VCaP (cell line): Measurements from ENCODE around the gene CYLC1.

Experiments used
- H3K27ac ChIP-seq: fragments of 450-650 bp; 2 replicates; pipeline ENCODE4 v1.5.1; 2017
- TF ChIP-seq, protein P1 (sequence below): fragments of 450-650 bp; conservative IDR thresholded peaks from 2 replicates; pipeline ENCODE4 v1.5.1; 2017; ENCODE audit warnings: mild to moderate bottlenecking, moderate library complexity

The CYLC1 gene

DNA sequence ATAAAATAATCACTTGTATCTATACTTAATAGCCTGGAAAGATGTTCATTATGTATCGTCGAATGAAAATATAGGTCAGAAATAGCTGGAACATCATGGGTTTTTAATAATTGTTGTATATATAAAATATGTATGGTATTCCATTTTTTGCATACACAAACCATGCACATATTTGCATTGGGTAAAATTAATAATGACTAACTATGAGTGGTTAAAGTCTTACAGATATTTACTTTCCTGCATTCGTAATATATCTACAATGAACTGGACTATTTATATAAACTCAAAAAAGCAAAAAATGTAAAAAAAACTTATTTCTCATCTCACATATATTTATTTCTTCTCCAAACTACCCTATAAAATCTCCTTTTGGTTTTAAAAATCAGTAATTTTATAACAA lies 46.0 kb downstream of the CYLC1 start:
- no peak overlapping the region for H3K27ac ChIP-seq
- TF ChIP-seq, protein P1, sequence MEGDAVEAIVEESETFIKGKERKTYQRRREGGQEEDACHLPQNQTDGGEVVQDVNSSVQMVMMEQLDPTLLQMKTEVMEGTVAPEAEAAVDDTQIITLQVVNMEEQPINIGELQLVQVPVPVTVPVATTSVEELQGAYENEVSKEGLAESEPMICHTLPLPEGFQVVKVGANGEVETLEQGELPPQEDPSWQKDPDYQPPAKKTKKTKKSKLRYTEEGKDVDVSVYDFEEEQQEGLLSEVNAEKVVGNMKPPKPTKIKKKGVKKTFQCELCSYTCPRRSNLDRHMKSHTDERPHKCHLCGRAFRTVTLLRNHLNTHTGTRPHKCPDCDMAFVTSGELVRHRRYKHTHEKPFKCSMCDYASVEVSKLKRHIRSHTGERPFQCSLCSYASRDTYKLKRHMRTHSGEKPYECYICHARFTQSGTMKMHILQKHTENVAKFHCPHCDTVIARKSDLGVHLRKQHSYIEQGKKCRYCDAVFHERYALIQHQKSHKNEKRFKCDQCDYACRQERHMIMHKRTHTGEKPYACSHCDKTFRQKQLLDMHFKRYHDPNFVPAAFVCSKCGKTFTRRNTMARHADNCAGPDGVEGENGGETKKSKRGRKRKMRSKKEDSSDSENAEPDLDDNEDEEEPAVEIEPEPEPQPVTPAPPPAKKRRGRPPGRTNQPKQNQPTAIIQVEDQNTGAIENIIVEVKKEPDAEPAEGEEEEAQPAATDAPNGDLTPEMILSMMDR = no peak

DNA sequence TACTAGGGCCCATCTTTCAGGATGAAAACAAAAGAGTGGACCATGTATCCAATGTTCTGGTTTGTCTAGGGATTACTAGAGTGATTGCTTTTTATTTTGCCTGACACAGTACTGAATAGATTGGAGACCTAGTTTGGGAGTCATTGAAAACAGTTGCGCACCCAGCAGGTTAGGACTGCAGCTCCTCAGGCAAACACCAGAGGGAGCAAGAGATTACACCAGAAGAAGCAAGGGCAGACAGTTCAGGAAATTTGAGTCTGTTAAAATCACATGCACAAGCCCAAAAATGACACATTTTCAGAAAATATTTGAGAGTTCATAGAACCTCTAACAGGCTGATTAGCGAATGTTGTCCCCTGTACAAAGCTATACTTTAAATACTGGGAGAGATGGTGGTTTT lies 55.6 kb downstream of the CYLC1 start:
- H3K27ac ChIP-seq = no peak overlapping the region
- TF ChIP-seq, protein P1 = peak; percentile 78

DNA sequence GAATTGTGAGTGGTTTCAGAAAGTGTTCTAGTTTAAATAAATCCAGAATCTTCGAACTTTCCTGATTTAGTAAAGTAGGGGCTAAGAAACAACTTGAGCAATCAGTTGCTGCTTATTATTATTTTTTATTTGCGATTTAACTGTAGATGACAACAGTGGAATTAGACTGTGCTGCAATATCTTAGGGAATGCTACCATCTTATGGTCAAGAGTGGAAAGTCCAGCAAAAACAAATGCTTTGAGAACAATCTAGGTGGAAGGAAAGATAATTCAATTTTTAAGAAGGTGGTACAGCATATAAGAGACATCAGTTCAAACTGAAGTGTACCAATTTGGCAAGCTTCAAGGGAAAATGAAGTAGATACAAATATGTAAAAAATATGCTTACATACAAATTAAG lies 73.3 kb downstream of the CYLC1 start:
- TF ChIP-seq, protein P1 = peak; percentile 52
- H3K27ac ChIP-seq = no peak overlapping the region
